ENCODE results near the gene MLXIP.

Gene MLXIP

GRCh38 chr12:122049827-122050226 is 28.7 kb upstream of the MLXIP start:
- no peak for TF ChIP-seq FOXP2 (optimal IDR thresholded peaks at IDR 0.05; ENCODE audit: borderline replicate concordance, extremely low read depth, extremely low read length, insufficient read depth)
- no peak for TF ChIP-seq TAF1 (IDR thresholded peaks at IDR 0.05; ENCODE audit: borderline replicate concordance, insufficient read depth, low read length)
- TF ChIP-seq SIN3A (IDR thresholded peaks at IDR 0.05; ENCODE audit: borderline replicate concordance, insufficient read depth, low read length): no peak
- no peak for TF ChIP-seq POLR2AphosphoS5 (IDR thresholded peaks at IDR 0.05; ENCODE audit: low read depth, low read length)
- no peak for TF ChIP-seq REST (IDR thresholded peaks at IDR 0.05; ENCODE audit: insufficient read depth in 1 of 2, low read depth in 2 of 2, low read length in 2 of 2)

GRCh38 chr12:122050706-122051105 is 27.9 kb upstream of the MLXIP start:
- TF ChIP-seq POLR2AphosphoS5 (IDR thresholded peaks at IDR 0.05; ENCODE audit: low read depth, low read length): no peak
- no peak for TF ChIP-seq REST (IDR thresholded peaks at IDR 0.05; ENCODE audit: insufficient read depth in 1 of 2, low read depth in 2 of 2, low read length in 2 of 2)

- TF ChIP-seq REST (IDR thresholded peaks at IDR 0.05; ENCODE audit: insufficient read depth in 1 of 2, low read depth in 2 of 2, low read length in 2 of 2): no peak
- peak; percentile 21 for TF ChIP-seq FOXP2 (optimal IDR thresholded peaks at IDR 0.05; ENCODE audit: borderline replicate concordance, extremely low read depth, extremely low read length, insufficient read depth)
These were observed 27.2 kb upstream of the MLXIP start for GRCh38 chr12:122051231-122051876.

- TF ChIP-seq REST (IDR thresholded peaks at IDR 0.05; ENCODE audit: insufficient read depth in 1 of 2, low read depth in 2 of 2, low read length in 2 of 2) (no peak), TAF1 (IDR thresholded peaks at IDR 0.05; ENCODE audit: borderline replicate concordance, insufficient read depth, low read length) (no peak), POLR2AphosphoS5 (IDR thresholded peaks at IDR 0.05; ENCODE audit: low read depth, low read length) (no peak), SIN3A (IDR thresholded peaks at IDR 0.05; ENCODE audit: borderline replicate concordance, insufficient read depth, low read length) (no peak)
These were observed 26.3 kb upstream of the MLXIP start for GRCh38 chr12:122052285-122052684.

GRCh38 chr12:122054842-122055520 is 23.6 kb upstream of the MLXIP start:
- TF ChIP-seq SIN3A (IDR thresholded peaks at IDR 0.05; ENCODE audit: borderline replicate concordance, insufficient read depth, low read length): no peak
- no peak for TF ChIP-seq POLR2AphosphoS5 (IDR thresholded peaks at IDR 0.05; ENCODE audit: low read depth, low read length)
- no peak for TF ChIP-seq FOXP2 (optimal IDR thresholded peaks at IDR 0.05; ENCODE audit: borderline replicate concordance, extremely low read depth, extremely low read length, insufficient read depth)
- no peak for TF ChIP-seq REST (IDR thresholded peaks at IDR 0.05; ENCODE audit: insufficient read depth in 1 of 2, low read depth in 2 of 2, low read length in 2 of 2)
- no peak for TF ChIP-seq TAF1 (IDR thresholded peaks at IDR 0.05; ENCODE audit: borderline replicate concordance, insufficient read depth, low read length)

Data from PFSK-1 (cell line).